Mammary epithelial cell (primary cell): ENCODE measurements around the gene IL20RB.

Experiments used
- EZH2 ChIP-seq: IDR thresholded peaks from 2 replicates; pipeline ENCODE4 v1.6.1; 2012; ENCODE audit warnings: low read length, inconsistent platforms, borderline replicate concordance
- TF ChIP-seq, protein P1 (sequence below), 2 donors: IDR thresholded peaks in 1 of 2; conservative IDR thresholded peaks in 1 of 2; 2 replicates each; pipeline ENCODE4 v1.5.1; 2011 to 2012; ENCODE audit warnings: inconsistent platforms in 2 of 2, low read length in 2 of 2, mild to moderate bottlenecking in 2 of 2, control low read depth in 1 of 2, low read depth in 1 of 2; ENCODE audit not compliant: insufficient read depth in 1 of 2; ENCODE audit errors: extremely low read depth in 1 of 2

DNA sequence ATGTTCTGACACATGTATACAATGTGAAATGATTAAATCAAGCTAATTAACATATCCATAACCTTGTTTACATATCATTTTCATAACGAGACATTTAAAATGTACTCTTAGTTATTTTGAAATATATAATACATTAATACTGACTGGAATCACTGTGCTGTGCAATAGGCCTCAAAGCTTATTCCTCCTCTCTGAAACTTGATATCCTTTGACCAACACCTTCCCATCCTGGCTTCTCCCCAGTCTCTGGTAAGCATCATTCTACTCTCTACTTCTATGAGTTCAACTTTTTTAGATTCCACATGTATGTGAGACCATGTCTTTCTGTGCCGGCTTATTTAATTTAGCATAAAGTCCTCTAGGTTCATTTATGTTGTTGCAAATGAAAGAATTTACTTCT, 47.1 kb upstream of the IL20RB start:
- TF ChIP-seq, protein P1, sequence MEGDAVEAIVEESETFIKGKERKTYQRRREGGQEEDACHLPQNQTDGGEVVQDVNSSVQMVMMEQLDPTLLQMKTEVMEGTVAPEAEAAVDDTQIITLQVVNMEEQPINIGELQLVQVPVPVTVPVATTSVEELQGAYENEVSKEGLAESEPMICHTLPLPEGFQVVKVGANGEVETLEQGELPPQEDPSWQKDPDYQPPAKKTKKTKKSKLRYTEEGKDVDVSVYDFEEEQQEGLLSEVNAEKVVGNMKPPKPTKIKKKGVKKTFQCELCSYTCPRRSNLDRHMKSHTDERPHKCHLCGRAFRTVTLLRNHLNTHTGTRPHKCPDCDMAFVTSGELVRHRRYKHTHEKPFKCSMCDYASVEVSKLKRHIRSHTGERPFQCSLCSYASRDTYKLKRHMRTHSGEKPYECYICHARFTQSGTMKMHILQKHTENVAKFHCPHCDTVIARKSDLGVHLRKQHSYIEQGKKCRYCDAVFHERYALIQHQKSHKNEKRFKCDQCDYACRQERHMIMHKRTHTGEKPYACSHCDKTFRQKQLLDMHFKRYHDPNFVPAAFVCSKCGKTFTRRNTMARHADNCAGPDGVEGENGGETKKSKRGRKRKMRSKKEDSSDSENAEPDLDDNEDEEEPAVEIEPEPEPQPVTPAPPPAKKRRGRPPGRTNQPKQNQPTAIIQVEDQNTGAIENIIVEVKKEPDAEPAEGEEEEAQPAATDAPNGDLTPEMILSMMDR (conservative IDR thresholded peaks at IDR 0.05 in 1 of 2, IDR thresholded peaks at IDR 0.05 in 1 of 2; ENCODE audit: extremely low read depth in 1 of 2, insufficient read depth in 1 of 2, low read depth in 1 of 2, low read length in 2 of 2), result no peak
- TF ChIP-seq EZH2, result no peak
